ENCODE results near the gene NT5DC3.

DNA sequence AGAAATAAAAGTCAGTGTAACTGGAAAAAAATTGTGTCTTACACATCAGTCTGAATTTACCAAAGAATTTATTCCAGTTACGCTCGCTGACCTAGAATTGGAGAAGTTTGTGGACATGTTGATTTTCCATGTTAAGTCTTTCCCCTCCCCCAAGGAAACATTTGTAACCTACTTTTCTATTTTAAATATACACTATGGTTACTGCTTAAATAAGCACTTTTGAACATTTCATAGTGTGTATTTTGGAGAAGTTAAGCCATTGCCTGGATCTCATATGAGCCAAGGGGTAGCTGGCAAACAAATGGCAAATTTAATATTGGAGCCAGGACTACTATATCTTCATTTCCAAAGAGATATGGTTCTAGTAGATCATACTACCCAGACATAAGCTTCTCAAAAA is 42.9 kb upstream of the NT5DC3 start:
- no peak for TF ChIP-seq POLR2A (IDR thresholded peaks at IDR 0.05)
- TF ChIP-seq POLR2AphosphoS5 (IDR thresholded peaks at IDR 0.05) = no peak
- TF ChIP-seq, protein P1, sequence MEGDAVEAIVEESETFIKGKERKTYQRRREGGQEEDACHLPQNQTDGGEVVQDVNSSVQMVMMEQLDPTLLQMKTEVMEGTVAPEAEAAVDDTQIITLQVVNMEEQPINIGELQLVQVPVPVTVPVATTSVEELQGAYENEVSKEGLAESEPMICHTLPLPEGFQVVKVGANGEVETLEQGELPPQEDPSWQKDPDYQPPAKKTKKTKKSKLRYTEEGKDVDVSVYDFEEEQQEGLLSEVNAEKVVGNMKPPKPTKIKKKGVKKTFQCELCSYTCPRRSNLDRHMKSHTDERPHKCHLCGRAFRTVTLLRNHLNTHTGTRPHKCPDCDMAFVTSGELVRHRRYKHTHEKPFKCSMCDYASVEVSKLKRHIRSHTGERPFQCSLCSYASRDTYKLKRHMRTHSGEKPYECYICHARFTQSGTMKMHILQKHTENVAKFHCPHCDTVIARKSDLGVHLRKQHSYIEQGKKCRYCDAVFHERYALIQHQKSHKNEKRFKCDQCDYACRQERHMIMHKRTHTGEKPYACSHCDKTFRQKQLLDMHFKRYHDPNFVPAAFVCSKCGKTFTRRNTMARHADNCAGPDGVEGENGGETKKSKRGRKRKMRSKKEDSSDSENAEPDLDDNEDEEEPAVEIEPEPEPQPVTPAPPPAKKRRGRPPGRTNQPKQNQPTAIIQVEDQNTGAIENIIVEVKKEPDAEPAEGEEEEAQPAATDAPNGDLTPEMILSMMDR (IDR thresholded peaks at IDR 0.05) = no peak
